Measurements from ENCODE around the gene MYL6B.

The MYL6B gene

DNA sequence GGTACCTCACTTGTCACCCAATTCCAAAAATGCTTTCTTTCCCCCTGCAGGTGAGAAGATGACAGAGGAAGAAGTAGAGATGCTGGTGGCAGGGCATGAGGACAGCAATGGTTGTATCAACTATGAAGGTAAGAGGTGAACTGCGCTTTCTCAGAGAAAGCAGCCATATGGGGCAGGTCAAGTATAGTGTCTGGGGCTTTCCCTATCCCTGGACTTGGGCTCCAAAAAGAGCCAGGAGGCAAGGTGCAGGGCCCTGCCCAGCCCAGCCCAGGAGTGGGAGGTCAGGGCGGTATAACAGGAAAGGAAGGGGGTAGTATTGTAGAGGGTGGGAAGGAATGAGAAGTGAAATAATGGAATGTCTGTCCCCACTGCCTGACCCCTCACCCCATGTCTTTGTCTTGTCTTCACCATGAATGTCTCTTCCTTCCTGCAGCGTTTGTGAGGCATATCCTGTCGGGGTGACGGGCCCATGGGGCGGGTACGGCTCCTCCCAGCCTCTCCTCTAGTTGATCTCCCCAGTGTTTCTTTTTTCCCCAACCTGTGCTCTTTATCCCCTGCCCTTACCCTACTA, 7.9 kb downstream of the MYL6B start:
- DNase-seq, result peak in 1 of 42 donors; percentile 41
- intact Hi-C loops (cut with DNase I), result no loop called here

- DNase-seq, result no peak
- intact Hi-C loops (cut with DNase I), result no loop called here
Measured at GRCh38 chr12:56160894-56161689, 8.7 kb downstream of the MYL6B start.

- intact Hi-C loops (cut with DNase I), result no loop called here
- DNase-seq, result no peak
Measured at GRCh38 chr12:56161690-56162351, 9.4 kb downstream of the MYL6B start.

GRCh38 chr12:56162468-56163290, 10.3 kb downstream of the MYL6B start:
- DNase-seq, result peak in 2 of 42 donors; percentile 7 to 28
- intact Hi-C loops (cut with DNase I), result no loop called here

GRCh38 chr12:56163533-56164344, 11.4 kb downstream of the MYL6B start:
- intact Hi-C loops (cut with DNase I), result no loop called here
- DNase-seq, result no peak

GRCh38 chr12:56164345-56164729, 11.9 kb downstream of the MYL6B start:
- intact Hi-C loops (cut with DNase I), result no loop called here

DNA sequence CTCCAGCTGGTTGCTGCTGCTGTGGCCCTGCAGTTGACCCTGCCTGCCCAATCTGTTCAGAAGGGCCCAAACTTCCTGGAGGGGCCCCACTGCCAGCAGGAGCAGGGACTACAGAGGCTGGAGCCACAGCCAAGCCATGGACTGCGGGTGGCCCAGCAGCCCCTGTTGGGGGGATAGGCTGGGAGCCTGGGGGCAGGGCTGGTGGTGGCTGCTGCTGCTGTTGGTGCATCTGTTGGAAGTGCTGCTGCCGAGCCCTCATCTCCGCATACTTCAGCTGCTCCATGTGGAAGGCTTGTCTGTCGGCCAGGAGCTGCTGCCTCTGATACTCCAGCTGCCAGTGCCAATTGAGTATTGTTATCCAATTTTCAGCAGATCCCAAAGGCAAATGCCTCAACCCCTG, 13.0 kb downstream of the MYL6B start:
- intact Hi-C loops (cut with DNase I), result no loop called here
- DNase-seq, result no peak

More at GRCh38 chr12:56164345-56164729, 11.9 kb downstream of the MYL6B start:
- no peak for DNase-seq

DNA sequence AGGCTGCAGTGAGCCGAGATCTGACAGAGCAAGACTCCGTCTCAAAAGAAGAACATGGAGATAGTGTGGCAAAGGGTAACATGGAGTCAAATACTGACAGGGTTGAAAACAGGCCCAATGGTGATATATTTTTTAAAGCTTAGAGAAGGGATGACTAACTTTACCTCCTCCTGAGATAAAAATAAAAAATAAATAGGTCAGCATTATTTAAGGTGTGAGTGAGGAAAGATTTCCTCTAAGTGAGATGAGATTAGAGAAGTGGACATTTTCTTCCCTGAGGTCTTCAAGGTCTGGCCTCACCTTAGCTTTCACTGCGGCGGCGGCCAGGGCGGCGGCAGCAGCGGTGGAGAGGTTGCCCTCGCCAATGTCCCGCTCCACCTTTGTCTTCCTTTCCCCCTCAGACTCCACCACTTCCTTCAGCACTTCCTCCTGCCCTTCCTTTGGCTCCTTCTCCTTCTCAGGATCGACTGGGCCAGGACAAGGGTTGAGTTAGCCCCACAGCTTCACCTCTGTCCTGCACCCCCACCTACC, 16.9 kb downstream of the MYL6B start:
- no peak for DNase-seq
- intact Hi-C loops (cut with DNase I), result no loop called here

DNA sequence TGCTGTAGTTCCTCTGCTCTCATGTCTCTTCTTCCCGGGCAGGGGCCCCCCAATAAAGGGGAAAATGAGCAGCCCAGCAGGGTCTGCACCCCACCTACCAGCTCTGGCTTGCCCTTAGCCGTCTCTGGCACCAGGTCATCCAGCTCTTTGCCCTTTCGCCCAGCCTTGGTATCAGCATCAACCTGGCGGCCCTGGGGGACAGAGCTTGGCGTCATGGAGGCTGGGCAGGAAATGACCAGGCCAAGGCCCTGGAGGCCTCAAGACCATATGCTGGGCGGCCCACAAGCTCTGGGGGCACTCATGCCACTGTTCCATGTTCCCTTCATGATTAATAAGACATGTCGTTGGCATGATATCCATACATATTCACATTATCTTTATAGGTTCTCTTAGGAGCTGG, 20.5 kb downstream of the MYL6B start:
- intact Hi-C loops (cut with DNase I), result no loop called here
- no peak for DNase-seq

DNA sequence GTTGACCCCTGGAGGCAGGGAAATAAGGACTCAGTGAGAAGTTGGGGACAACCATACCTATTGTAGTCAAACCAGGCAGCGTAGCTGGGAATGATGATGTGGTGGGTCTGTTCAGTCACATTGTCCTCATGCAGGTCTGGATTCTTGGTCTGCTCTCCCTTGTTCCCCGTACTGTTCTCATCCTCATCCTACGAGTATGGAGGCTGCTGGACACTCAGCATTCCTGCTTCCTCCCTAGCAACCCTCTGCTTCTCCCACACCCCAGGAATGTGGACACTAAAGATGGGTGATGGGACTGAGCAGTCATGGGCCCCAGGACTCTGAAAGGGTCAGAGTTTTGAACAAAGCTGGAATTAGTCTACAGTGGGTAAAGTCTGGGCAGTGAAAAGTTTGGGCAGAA, 26.0 kb downstream of the MYL6B start:
- no peak for DNase-seq
- intact Hi-C loops (cut with DNase I), result no loop called here

DNA sequence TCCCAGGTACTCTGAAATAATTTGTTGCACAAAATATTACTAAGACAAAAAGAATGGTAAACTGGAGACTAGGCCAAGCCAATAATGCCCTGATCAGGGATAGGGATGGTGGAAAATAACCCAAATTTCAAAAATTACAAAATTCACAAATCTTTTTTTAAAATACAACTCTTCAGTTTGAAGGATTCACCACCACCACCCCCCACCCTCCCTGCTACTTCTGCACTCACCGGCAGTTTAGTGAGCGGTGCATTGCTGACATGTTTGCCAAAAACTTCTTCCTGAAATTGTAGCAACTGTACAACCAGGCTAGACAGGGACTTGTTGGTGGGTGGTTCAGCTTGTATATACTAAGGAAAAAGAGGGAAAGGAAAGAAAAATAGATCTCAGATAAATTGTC, 34.6 kb downstream of the MYL6B start:
- intact Hi-C loops (cut with DNase I), result no loop called here
- DNase-seq, result no peak

DNA sequence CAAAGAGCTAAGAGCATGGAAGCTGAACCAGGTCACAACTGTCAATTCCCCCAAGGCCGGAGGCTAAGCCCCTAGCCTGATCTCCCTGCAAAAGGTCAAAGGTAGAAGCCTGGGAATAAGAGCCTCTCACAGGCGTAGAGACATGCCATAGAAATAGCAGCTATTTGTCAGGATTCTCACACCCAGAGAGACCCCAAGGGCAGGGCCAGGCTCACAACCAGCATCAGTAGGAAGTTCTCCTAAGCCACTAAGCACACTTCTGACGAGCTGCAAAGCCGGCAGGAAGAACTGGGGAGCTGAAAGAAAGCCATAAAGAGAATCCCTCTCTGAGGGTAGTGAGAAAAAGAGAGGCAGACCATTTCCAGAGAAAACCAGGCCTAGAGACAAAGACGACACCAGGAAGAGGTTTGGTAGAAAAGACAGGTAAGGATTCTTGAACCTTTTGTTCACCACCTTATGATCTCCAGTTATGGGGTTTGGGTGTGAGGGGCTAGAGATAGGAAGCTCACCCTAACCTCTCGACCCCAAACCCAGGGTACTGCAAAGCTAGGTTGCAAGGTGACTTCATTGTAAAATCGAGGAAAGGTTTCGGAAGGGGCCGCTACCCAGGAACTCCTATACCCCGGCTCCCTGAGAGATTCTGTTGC, 35.9 kb downstream of the MYL6B start:
- intact Hi-C loops (cut with DNase I), result loop anchor here (2.0 kb wide), 1 partner anchor 61 kb away; no protein-coding TSS in a partner anchor
- peak in 1 of 42 donors; percentile 19 for DNase-seq

DNA sequence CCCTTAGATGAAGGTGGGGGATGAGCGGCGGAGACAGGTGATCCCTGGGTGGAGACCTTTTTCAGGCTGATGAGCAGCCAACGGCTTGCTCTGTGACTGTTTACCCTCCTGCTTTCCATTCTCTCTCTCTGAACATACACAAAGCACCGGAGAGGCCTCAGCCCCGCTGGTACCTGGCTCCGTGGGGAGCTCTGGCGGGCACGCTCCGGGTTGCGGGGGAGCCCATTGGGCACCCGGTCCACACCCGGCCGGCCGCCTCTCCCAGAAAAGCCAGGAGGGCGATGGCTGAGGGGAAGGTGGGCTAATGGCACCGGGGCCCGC, 36.4 kb downstream of the MYL6B start:
- intact Hi-C loops (cut with DNase I), result loop anchor here (2.0 kb wide), 1 partner anchor 62 kb away; no protein-coding TSS in a partner anchor
- DNase-seq, result peak in 25 of 42 donors; percentile 8 to 51 (median 23)

- DNase-seq, result peak; percentile 53 to 93 (median 84)
- intact Hi-C loops (cut with DNase I), result loop anchor here (2.0 kb wide), 1 partner anchor 63 kb away; no protein-coding TSS in a partner anchor
Measured at GRCh38 chr12:56189099-56189917, 36.9 kb downstream of the MYL6B start, which contains the start of gene SMARCC2. SMARCC2 (minus strand) TSS chr12:56189483; CDS start chr12:56189461, 22 bp downstream.

GRCh38 chr12:56189918-56190694, 37.7 kb downstream of the MYL6B start:
- peak; percentile 53 to 95 (median 86) for DNase-seq
- intact Hi-C loops (cut with DNase I), result loop anchor here (2.0 to 10.0 kb wide), 3 partner anchors 35 to 75 kb away; partner anchors contain the start of genes COQ10A and NABP2

DNA sequence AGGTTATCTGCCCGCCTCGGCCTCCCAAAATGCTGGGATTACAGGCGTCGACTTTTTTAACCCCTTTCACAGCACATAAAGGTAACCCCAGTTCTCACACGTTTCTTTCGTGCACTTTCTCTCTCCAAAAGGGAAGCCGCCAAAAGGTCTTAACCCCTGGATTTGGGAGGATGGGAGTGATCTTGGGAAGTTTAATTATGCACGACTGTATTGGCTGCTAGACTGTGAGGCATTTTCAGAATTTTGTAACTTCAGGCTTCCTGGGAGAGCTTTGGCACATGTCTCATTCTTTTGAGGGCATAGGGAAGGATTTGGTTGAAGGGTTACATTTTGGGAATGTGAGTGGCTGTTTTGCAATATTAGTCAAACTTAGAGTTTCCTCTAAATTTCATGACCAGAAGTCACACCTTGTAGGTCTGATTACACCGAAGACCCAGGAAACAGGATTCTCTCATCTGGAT, 38.3 kb downstream of the MYL6B start:
- DNase-seq, result no peak
- intact Hi-C loops (cut with DNase I), result loop anchor here (2.0 to 10.0 kb wide), 2 partner anchors 34 to 74 kb away; partner anchors contain the start of genes COQ10A and NABP2

Measured in head of caudate nucleus (tissue), 42 donors.